ENCODE data around the gene BCL2L1.

The BCL2L1 gene

GRCh38 chr20:31667315-31668285, 55.1 kb downstream of the BCL2L1 start:
- TF ChIP-seq EZH2 (IDR thresholded peaks at IDR 0.05; ENCODE audit: borderline replicate concordance, low read length): no peak
- TF ChIP-seq CTCF (IDR thresholded peaks at IDR 0.05; ENCODE audit: low read length): no peak
- no peaks in the 10 kb centered on the region for H3F3A ChIP-seq (ENCODE audit: insufficient read depth, low read length)
- no peak overlapping the region for H3K4me3 ChIP-seq (ENCODE audit: low read depth, low read length, poor library complexity, severe bottlenecking)
- no peak overlapping the region for H3K9ac ChIP-seq (ENCODE audit: low read length)
- H3K4me2 ChIP-seq (ENCODE audit: low read length): no peak overlapping the region
- peaks cover 35% of the 10 kb centered on the region; the same call in 1 of the 2 replicates for H3K36me3 ChIP-seq (ENCODE audit: insufficient read depth, low read length)
- H2AFZ ChIP-seq (ENCODE audit: low read length): no peak overlapping the region
- H3K9me3 ChIP-seq (ENCODE audit: low read length): no peaks in the 10 kb centered on the region
- no peaks in the 10 kb centered on the region for H4K20me1 ChIP-seq (ENCODE audit: insufficient read depth, low read length)
- H3K27me3 ChIP-seq (ENCODE audit: insufficient read depth, low read length): no peaks in the 10 kb centered on the region
- H3K79me2 ChIP-seq (ENCODE audit: insufficient read depth, low read length): no peaks in the 10 kb centered on the region
- peak overlapping the region; percentile 70 for H3K27ac ChIP-seq (ENCODE audit: low read depth, low read length, poor library complexity, severe bottlenecking)
- no peaks in the 10 kb centered on the region for H3K9me2 ChIP-seq (ENCODE audit: low read depth, low read length)
- H3K4me1 ChIP-seq (ENCODE audit: insufficient read depth, low read length, severe bottlenecking): peaks cover 30% of the 10 kb centered on the region

GRCh38 chr20:31666258-31667042, 56.2 kb downstream of the BCL2L1 start:
- H3K79me2 ChIP-seq (ENCODE audit: insufficient read depth, low read length): no peaks in the 10 kb centered on the region
- no peaks in the 10 kb centered on the region for H3K9me2 ChIP-seq (ENCODE audit: low read depth, low read length)
- TF ChIP-seq CTCF (IDR thresholded peaks at IDR 0.05; ENCODE audit: low read length) (no peak), EZH2 (IDR thresholded peaks at IDR 0.05; ENCODE audit: borderline replicate concordance, low read length) (no peak)
- H3K9me3 ChIP-seq (ENCODE audit: low read length): no peaks in the 10 kb centered on the region
- no peaks in the 10 kb centered on the region for H3F3A ChIP-seq (ENCODE audit: insufficient read depth, low read length)
- no peaks in the 10 kb centered on the region for H4K20me1 ChIP-seq (ENCODE audit: insufficient read depth, low read length)
- H3K4me1 ChIP-seq (ENCODE audit: insufficient read depth, low read length, severe bottlenecking): peaks cover 41% of the 10 kb centered on the region
- H3K27ac ChIP-seq (ENCODE audit: low read depth, low read length, poor library complexity, severe bottlenecking): peak overlapping the region; percentile 70
- H3K9ac ChIP-seq (ENCODE audit: low read length): no peak overlapping the region
- H2AFZ ChIP-seq (ENCODE audit: low read length): no peak overlapping the region
- no peak overlapping the region for H3K4me2 ChIP-seq (ENCODE audit: low read length)
- H3K36me3 ChIP-seq (ENCODE audit: insufficient read depth, low read length): peaks cover 35% of the 10 kb centered on the region; the same call in 1 of the 2 replicates
- no peaks in the 10 kb centered on the region for H3K27me3 ChIP-seq (ENCODE audit: insufficient read depth, low read length)
- H3K4me3 ChIP-seq (ENCODE audit: low read depth, low read length, poor library complexity, severe bottlenecking): no peak overlapping the region

- H3K9me3 ChIP-seq (ENCODE audit: low read length): no peaks in the 10 kb centered on the region
- H3K79me2 ChIP-seq (ENCODE audit: insufficient read depth, low read length): no peaks in the 10 kb centered on the region
- H3K27ac ChIP-seq (ENCODE audit: low read depth, low read length, poor library complexity, severe bottlenecking): peak overlapping the region; percentile 70
- no peaks in the 10 kb centered on the region for H3F3A ChIP-seq (ENCODE audit: insufficient read depth, low read length)
- no peak overlapping the region for H3K4me3 ChIP-seq (ENCODE audit: low read depth, low read length, poor library complexity, severe bottlenecking)
- H2AFZ ChIP-seq (ENCODE audit: low read length): no peak overlapping the region
- H3K4me2 ChIP-seq (ENCODE audit: low read length): no peak overlapping the region
- no peaks in the 10 kb centered on the region for H3K9me2 ChIP-seq (ENCODE audit: low read depth, low read length)
- no peaks in the 10 kb centered on the region for H4K20me1 ChIP-seq (ENCODE audit: insufficient read depth, low read length)
- no peaks in the 10 kb centered on the region for H3K27me3 ChIP-seq (ENCODE audit: insufficient read depth, low read length)
- H3K36me3 ChIP-seq (ENCODE audit: insufficient read depth, low read length): peaks cover 35% of the 10 kb centered on the region; the same call in 1 of the 2 replicates
- no peak overlapping the region for H3K9ac ChIP-seq (ENCODE audit: low read length)
- H3K4me1 ChIP-seq (ENCODE audit: insufficient read depth, low read length, severe bottlenecking): peaks cover 46% of the 10 kb centered on the region
- no peak for TF ChIP-seq EZH2 (IDR thresholded peaks at IDR 0.05; ENCODE audit: borderline replicate concordance, low read length)
- TF ChIP-seq CTCF (IDR thresholded peaks at IDR 0.05; ENCODE audit: low read length): no peak
These were observed 56.9 kb downstream of the BCL2L1 start for GRCh38 chr20:31665753-31666152.

Data from OCI-LY1 (cell line).